Parathyroid adenoma (tissue), 2 donors: ENCODE data around the gene LGALS9C.
"Not testable (repeated sequence)": the region's sequence is repeated elsewhere in the genome, so short reads cannot be mapped to it uniquely, and the experiment has no call there.

Source experiments
- H2AFZ ChIP-seq: fragments of 300-600 bp; sonication (generic); one replicate; pipeline ENCODE4 v1.7.0; 2017; ENCODE audit warnings: antibody characterized with exemption, mild to moderate bottlenecking
- H3K27ac ChIP-seq: fragments of 300-600 bp; sonication (generic); one replicate; pipeline ENCODE4 v1.7.0; 2017
- H3K27me3 ChIP-seq: fragments of 300-600 bp; sonication (generic); one replicate; pipeline ENCODE4 v1.7.0; 2017; ENCODE audit warnings: low read length; ENCODE audit not compliant: control insufficient read depth, insufficient read depth
- H3K36me3 ChIP-seq: fragments of 300-600 bp; sonication (generic); one replicate; pipeline ENCODE4 v1.7.0; 2017; ENCODE audit warnings: low read length; ENCODE audit not compliant: control insufficient read depth, insufficient read depth
- H3K4me1 ChIP-seq: fragments of 300-600 bp; sonication (generic); one replicate; pipeline ENCODE4 v1.7.0; 2017; ENCODE audit warnings: control low read depth
- H3K4me2 ChIP-seq: fragments of 300-600 bp; sonication (generic); one replicate; pipeline ENCODE4 v1.7.0; 2017; ENCODE audit warnings: low read length
- H3K4me3 ChIP-seq: fragments of 300-600 bp; sonication (generic); one replicate; pipeline ENCODE4 v1.7.0; 2017; ENCODE audit warnings: low read depth, low read length
- H3K79me2 ChIP-seq: fragments of 300-600 bp; sonication (generic); one replicate; pipeline ENCODE4 v1.7.0; 2017; ENCODE audit warnings: control low read depth
- H3K9ac ChIP-seq: fragments of 300-600 bp; sonication (generic); one replicate; pipeline ENCODE4 v1.7.0; 2017; ENCODE audit warnings: mild to moderate bottlenecking
- H3K9me3 ChIP-seq: fragments of 300-600 bp; sonication (generic); one replicate; pipeline ENCODE4 v1.7.0; 2017; ENCODE audit warnings: low read length; ENCODE audit not compliant: control insufficient read depth
- donor health status: primary hyperparathyroidism.

The LGALS9C gene

GRCh38 chr17:18476508-18477308 is at the start of gene LGALS9C:
TSS of gene LGALS9C (plus strand) at chr17:18476789. CDS start at chr17:18476855, 66 bp downstream.
- H3K4me1 ChIP-seq, H3K36me3 ChIP-seq, H3K79me2 ChIP-seq, H3K27ac ChIP-seq, H3K4me3 ChIP-seq, H3K9me3 ChIP-seq, H3K27me3 ChIP-seq, H3K4me2 ChIP-seq, H3K9ac ChIP-seq, H2AFZ ChIP-seq: not testable (repeated sequence)

- not testable (repeated sequence) for H2AFZ ChIP-seq, H3K4me2 ChIP-seq, H3K36me3 ChIP-seq, H3K9ac ChIP-seq, H3K9me3 ChIP-seq, H3K79me2 ChIP-seq, H3K4me1 ChIP-seq, H3K27me3 ChIP-seq, H3K4me3 ChIP-seq, H3K27ac ChIP-seq
Measured at GRCh38 chr17:18432206-18432605, 44.4 kb upstream of the LGALS9C start.

- not testable (repeated sequence) for H3K4me3 ChIP-seq, H3K9me3 ChIP-seq, H3K4me1 ChIP-seq, H3K79me2 ChIP-seq, H3K4me2 ChIP-seq, H3K27ac ChIP-seq, H3K36me3 ChIP-seq, H3K9ac ChIP-seq, H3K27me3 ChIP-seq, H2AFZ ChIP-seq
Measured at GRCh38 chr17:18439465-18439870, 37.1 kb upstream of the LGALS9C start.

GRCh38 chr17:18442093-18442492 is 34.5 kb upstream of the LGALS9C start:
- H3K4me3 ChIP-seq, H3K4me1 ChIP-seq, H3K27ac ChIP-seq, H3K9ac ChIP-seq, H3K79me2 ChIP-seq, H3K9me3 ChIP-seq, H2AFZ ChIP-seq, H3K27me3 ChIP-seq, H3K4me2 ChIP-seq, H3K36me3 ChIP-seq: not testable (repeated sequence)

GRCh38 chr17:18442532-18442931 is 34.1 kb upstream of the LGALS9C start:
- not testable (repeated sequence) for H3K4me3 ChIP-seq, H3K27me3 ChIP-seq, H3K79me2 ChIP-seq, H3K9ac ChIP-seq, H3K27ac ChIP-seq, H3K4me1 ChIP-seq, H3K9me3 ChIP-seq, H3K36me3 ChIP-seq, H2AFZ ChIP-seq, H3K4me2 ChIP-seq

GRCh38 chr17:18447476-18448205 is 28.9 kb upstream of the LGALS9C start:
- not testable (repeated sequence) for H3K9ac ChIP-seq, H3K27ac ChIP-seq, H3K79me2 ChIP-seq, H2AFZ ChIP-seq, H3K36me3 ChIP-seq, H3K27me3 ChIP-seq, H3K9me3 ChIP-seq, H3K4me3 ChIP-seq, H3K4me1 ChIP-seq, H3K4me2 ChIP-seq

- not testable (repeated sequence) for H2AFZ ChIP-seq, H3K9me3 ChIP-seq, H3K27me3 ChIP-seq, H3K27ac ChIP-seq, H3K4me3 ChIP-seq, H3K79me2 ChIP-seq, H3K4me2 ChIP-seq, H3K36me3 ChIP-seq, H3K4me1 ChIP-seq, H3K9ac ChIP-seq
Measured at GRCh38 chr17:18448311-18448710, 28.3 kb upstream of the LGALS9C start.

GRCh38 chr17:18449833-18450232 is 26.8 kb upstream of the LGALS9C start:
- H3K36me3 ChIP-seq, H3K4me1 ChIP-seq, H3K4me3 ChIP-seq, H3K9me3 ChIP-seq, H3K27ac ChIP-seq, H3K79me2 ChIP-seq, H3K9ac ChIP-seq, H3K4me2 ChIP-seq, H3K27me3 ChIP-seq, H2AFZ ChIP-seq: not testable (repeated sequence)

- not testable (repeated sequence) for H3K4me3 ChIP-seq, H3K9ac ChIP-seq, H3K36me3 ChIP-seq, H3K27ac ChIP-seq, H3K4me2 ChIP-seq, H3K4me1 ChIP-seq, H3K9me3 ChIP-seq, H3K27me3 ChIP-seq, H3K79me2 ChIP-seq, H2AFZ ChIP-seq
Measured at GRCh38 chr17:18450998-18451397, 25.6 kb upstream of the LGALS9C start.

GRCh38 chr17:18451969-18452368 is 24.6 kb upstream of the LGALS9C start:
- H3K9me3 ChIP-seq, H3K27ac ChIP-seq, H3K27me3 ChIP-seq, H3K4me1 ChIP-seq, H2AFZ ChIP-seq, H3K9ac ChIP-seq, H3K4me3 ChIP-seq, H3K36me3 ChIP-seq, H3K79me2 ChIP-seq, H3K4me2 ChIP-seq: not testable (repeated sequence)

GRCh38 chr17:18459035-18459434 is 17.6 kb upstream of the LGALS9C start:
- not testable (repeated sequence) for H3K4me1 ChIP-seq, H3K4me3 ChIP-seq, H3K79me2 ChIP-seq, H3K9me3 ChIP-seq, H3K4me2 ChIP-seq, H3K36me3 ChIP-seq, H3K27ac ChIP-seq, H2AFZ ChIP-seq, H3K9ac ChIP-seq, H3K27me3 ChIP-seq
